CD4-positive, alpha-beta T cell treated with Interferon gamma for 1 hour (primary cell): ENCODE results near the gene DUSP1.
A peak's percentile ranks its signal among the peaks of the same experiment; 100 is the strongest.

Source experiments
- DNase-seq: peaks from one replicate; pipeline ENCODE4 v3.0.0-alpha.2; 2020

Gene DUSP1

DNA sequence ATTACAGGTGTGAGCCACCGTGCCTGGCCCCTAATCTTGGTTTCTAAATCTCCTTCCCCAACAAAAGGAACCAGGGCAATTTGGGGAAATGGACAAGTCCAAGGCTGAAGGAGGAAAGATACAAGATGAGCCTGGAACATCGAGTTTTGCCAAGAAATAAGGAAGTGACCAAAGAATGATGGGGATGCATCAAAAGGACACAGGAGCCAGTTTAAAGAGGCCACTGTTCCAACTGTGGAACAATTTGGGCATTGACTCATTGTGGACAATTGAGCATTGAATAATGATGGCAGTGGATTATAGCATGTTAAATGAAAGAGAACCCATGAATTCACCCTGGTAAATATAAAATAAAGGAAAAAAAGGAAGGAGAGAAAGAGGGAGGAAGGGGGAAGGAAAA lies 47.5 kb downstream of the DUSP1 start:
- no peak for DNase-seq

DNA sequence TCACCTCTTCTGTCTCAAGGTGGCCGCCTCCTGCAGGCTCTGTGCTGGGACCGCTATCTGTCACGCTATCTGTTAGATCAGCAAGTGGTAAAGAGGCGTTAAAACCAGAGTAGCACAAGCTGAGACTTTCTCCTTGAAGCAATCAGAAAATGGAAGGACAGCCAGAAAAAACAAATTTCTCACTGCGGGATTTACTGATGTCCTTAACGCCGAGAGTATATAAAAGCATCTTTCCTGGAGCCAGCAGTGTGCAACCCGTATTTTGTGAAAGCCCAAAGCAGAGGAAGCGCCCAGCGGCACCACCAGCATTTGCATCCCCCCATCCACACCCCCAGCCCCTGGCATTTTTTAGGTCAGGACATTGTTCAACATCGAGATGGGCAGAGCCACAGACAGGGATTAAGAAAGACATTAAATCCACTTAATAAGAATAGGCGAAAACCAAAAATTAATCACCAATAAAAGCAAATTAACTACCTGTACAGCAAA lies 48.6 kb downstream of the DUSP1 start:
- peak; percentile 46 for DNase-seq

DNA sequence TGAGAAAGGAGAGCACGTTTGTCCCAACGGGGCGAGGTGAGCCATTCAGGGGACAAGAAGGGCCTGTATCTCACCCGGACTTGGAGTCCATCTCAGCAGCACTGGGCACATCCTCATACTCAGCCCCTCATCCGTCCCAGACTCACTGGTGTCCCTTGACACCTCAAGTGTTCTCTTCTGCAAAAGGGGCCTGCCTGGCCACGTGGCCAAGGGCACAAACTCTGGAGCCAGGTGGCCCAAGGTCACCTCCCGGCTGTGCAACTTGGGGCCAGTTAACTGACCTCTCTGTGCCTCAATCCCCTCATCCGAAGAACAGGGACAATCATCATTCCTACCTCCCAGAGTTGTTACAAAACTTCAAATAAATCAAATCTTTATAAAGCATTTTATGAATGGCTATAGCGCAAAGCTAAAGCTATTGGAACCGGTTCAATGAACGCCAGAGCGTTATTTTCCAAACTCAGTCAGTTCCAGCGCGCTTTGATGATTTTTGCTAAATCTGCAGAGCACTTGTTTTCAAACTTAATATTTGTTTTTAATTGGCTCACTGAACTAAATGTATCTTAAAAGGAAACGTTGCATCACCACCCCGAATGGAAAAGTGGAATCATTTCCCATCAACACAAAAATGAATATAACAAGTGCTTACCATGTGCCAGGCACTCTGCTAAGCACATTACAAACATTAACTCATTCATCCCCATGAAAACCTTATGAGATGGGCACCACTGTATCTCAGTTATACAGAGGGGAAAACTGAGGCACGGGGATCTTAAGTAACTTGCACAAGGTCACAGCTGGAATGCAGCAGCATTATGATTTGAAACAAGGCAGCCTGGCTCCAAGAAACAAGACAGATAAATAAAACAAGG lies 49.3 kb downstream of the DUSP1 start:
- DNase-seq: no peak

DNA sequence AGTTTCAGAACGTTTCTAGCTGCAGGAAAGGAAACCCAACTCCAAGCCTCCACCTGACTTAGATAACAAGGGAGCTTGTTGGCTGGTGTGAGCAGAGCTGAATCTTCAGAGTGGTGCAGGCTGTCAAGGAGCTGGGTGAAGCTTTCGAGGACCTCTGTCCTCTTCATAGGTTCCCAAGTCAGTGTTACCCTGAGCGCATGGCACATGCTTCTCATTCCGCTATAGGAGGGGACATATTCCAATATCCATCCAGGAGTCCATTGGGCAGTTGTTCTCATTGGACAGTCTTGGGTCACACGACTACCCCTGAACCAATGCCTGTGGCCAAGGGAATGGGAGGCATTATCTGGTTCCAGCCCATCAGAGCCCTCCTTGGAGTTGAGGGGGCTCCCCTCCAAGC lies 50.3 kb downstream of the DUSP1 start:
- no peak for DNase-seq

DNA sequence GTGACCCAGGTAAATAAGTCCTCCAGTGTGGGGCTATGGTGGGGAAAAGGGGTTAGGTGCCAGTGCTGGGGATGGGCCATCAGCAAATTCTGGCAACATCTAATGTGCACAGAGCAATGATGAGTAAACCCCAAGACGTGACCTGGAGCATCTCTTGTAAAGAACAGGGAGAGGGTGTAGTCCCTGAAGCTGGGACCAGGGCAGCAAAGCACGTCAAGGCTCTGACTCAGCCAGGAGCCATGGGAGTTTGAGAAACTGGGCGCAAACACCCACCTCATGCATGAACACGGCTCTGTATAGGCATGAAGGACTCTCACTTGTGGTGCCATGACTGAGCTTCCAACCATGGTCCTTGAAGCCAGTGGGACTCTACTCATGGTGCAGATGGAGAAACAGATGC lies 51.8 kb downstream of the DUSP1 start:
- no peak for DNase-seq

DNA sequence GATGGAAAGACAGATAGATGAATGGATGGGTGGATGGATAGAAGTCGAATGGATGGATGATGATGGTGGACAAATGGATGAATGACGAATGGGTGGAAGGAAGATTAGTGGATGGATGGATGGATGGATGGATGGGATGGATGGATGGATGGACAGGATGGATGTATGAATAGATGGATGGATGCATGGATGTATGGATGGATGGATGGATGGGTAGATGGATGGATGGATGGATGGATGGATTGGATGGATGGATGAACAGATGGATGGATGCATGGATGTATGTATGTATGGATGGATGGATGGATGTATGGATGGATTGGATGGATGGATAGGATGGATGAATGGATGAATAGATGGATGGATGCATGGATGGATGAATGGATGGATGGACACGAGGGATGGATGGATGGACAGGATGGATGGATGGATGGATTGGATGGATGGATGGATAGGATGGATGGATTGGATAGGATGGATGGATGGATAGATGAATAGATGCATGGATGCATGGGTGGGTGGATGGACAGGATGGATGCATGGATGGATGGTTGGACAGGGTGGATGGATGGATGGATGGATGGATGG lies 52.4 kb downstream of the DUSP1 start:
- DNase-seq: no peak
